HFFc6 (cell line): Measurements from ENCODE around the gene ACOT7. TPM values are rescaled to one million over a fixed set of nuclear protein-coding genes. Genes with fewer than 3 reads are reported as not detected.

Experiments
- DNase-seq: peaks from one replicate; pipeline ENCODE4 v3.0.0-alpha.2; 2018
- H3K27ac Mint-ChIP-seq: 2 replicates; pipeline ENCODE4 v1.8.0; 2020; ENCODE audit warnings: mild to moderate bottlenecking, mixed read lengths
- H3K27me3 Mint-ChIP-seq: 2 replicates; pipeline ENCODE4 v1.8.0; 2021; ENCODE audit warnings: mild to moderate bottlenecking, moderate library complexity, mixed read lengths; ENCODE audit not compliant: insufficient read depth
- H3K36me3 Mint-ChIP-seq: 2 replicates; pipeline ENCODE4 v1.8.0; 2021; ENCODE audit warnings: low read depth, mixed read lengths
- H3K4me1 Mint-ChIP-seq: 2 replicates; pipeline ENCODE4 v1.8.0; 2020; ENCODE audit warnings: low read depth, mixed read lengths
- H3K4me3 Mint-ChIP-seq: 2 replicates; pipeline ENCODE4 v1.8.0; 2020; ENCODE audit warnings: mild to moderate bottlenecking, moderate library complexity, mixed read lengths
- H3K9me3 Mint-ChIP-seq: 2 replicates; pipeline ENCODE4 v1.8.0; 2020; ENCODE audit warnings: mild to moderate bottlenecking, mixed read lengths
- total RNA-seq, 6 experiments: library from RNA; stranded (reverse); fragmentation: NEBNext Ultra II Directional; extraction: Animal tissue kit (Norgen Biotek cat#: 25700); gene quantifications; 2 replicates in 1 of 6; 3 replicates in 5 of 6; pipeline ENCODE4 v1.2.3, GENCODE V29; 2021
- TF ChIP-seq, protein P1 (sequence below): fragments of 200-600 bp; sonication (generic); IDR thresholded peaks from 2 replicates; pipeline ENCODE4 v1.5.0; 2021; ENCODE audit warnings: antibody characterized with exemption, mild to moderate bottlenecking

The ACOT7 gene
- total RNA-seq, 6 experiments from 2014 or later = 103 to 125 (median 111) TPM

DNA sequence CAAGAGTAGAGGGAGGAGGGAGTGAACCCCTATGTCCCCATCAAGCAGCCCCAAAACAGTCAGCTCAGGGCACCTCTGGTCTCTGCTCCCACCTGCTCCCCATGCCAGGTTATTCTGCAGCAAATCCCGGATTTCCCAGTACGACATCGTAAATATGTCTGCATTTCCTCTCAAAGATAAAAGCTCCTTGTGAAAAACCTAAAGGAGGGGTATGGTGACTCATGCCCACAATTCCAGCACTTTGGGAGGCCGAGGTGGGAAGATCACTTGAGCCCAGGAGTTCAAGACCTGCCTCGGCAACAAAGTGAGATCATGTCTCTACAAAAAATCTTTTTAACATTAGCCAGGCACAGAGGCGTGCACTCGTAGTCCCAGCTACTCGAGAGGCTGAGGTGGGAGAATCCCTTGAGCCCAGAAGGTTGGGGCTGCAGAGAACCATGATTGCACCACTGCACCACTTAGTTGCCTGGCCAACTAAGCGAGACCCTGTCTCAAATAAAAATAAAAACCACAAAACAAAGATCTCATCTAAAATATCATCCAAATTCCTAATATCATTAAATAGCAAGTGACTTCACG, 7.1 kb downstream of the ACOT7 start:
- peaks cover 21% of the 10 kb centered on the region for H3K4me1 Mint-ChIP-seq
- no peaks in the 10 kb centered on the region for H3K27me3 Mint-ChIP-seq
- H3K27ac Mint-ChIP-seq = peak overlapping the region; percentile 63
- H3K9me3 Mint-ChIP-seq = peaks cover 8% of the 10 kb centered on the region; the same call in 1 of the 2 replicates
- DNase-seq = no peak
- TF ChIP-seq, protein P1, sequence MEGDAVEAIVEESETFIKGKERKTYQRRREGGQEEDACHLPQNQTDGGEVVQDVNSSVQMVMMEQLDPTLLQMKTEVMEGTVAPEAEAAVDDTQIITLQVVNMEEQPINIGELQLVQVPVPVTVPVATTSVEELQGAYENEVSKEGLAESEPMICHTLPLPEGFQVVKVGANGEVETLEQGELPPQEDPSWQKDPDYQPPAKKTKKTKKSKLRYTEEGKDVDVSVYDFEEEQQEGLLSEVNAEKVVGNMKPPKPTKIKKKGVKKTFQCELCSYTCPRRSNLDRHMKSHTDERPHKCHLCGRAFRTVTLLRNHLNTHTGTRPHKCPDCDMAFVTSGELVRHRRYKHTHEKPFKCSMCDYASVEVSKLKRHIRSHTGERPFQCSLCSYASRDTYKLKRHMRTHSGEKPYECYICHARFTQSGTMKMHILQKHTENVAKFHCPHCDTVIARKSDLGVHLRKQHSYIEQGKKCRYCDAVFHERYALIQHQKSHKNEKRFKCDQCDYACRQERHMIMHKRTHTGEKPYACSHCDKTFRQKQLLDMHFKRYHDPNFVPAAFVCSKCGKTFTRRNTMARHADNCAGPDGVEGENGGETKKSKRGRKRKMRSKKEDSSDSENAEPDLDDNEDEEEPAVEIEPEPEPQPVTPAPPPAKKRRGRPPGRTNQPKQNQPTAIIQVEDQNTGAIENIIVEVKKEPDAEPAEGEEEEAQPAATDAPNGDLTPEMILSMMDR = no peak
- peaks cover 5% of the 10 kb centered on the region; the same call in 1 of the 2 replicates for H3K36me3 Mint-ChIP-seq
- H3K4me3 Mint-ChIP-seq = no peak overlapping the region

DNA sequence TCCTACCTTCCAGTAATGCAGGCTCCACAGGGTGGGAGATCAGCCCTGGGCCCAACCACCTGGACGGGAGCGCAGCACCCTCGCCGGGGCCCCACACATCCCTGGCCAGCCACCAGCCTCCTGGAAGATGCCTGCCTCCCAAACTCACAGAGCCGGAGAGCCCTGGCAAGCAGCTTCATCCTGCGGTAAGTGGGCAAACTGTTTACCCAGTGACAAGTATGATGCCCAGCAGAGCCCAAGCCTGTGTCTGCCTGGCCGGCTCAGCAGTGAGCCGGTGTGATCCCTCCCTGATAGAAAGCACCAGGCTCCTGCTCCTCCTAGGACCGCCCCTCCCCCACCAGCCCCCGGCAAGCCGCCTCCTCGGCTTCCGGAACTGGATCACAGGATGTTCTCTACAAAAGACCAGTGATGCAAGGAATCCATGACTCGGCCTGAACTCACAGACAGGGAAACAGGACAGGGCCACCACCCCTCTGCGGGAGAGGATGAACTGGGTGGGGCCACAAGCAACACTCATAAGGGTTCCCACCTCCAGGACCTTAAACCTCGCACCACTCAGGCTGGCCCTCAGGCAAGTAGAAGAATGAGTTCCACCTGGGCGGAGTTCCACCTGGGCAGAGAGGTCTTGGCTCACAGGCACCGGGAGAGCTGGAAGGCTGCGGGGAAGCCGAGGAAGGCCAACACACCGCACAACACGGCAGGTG, 7.9 kb downstream of the ACOT7 start:
- peaks cover 8% of the 10 kb centered on the region; the same call in 1 of the 2 replicates for H3K9me3 Mint-ChIP-seq
- H3K36me3 Mint-ChIP-seq = peaks cover 5% of the 10 kb centered on the region; the same call in 1 of the 2 replicates
- peaks cover 21% of the 10 kb centered on the region for H3K4me1 Mint-ChIP-seq
- no peaks in the 10 kb centered on the region for H3K27me3 Mint-ChIP-seq
- peak overlapping the region; percentile 43; the same call in 1 of the 2 replicates for H3K4me3 Mint-ChIP-seq
- TF ChIP-seq, protein P1 = no peak
- peak overlapping the region; percentile 74 for H3K27ac Mint-ChIP-seq
- DNase-seq = no peak

DNA sequence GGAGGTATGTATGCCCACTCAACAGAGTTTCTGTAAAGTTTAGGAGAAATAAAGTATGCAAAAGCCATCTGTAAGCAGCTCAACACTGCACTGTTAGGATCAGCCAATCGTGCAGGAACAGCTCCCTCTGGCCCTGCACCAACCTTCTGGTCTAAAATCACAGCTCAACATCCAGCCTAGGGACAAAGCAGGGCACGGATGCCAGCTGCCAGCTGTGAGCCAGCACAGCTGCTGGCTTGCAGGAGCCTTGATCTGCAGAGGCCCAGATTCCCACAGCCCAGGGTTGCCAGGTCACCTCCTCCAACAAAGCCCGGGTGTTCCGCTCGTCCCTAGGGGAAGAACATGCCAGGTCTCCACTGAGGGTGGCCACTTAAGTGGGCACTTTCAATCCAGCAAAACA, 8.6 kb downstream of the ACOT7 start:
- H3K4me1 Mint-ChIP-seq = peaks cover 21% of the 10 kb centered on the region
- TF ChIP-seq, protein P1 = no peak
- no peak overlapping the region for H3K27ac Mint-ChIP-seq
- H3K36me3 Mint-ChIP-seq = peaks cover 7% of the 10 kb centered on the region
- no peak for DNase-seq
- no peaks in the 10 kb centered on the region for H3K27me3 Mint-ChIP-seq
- H3K9me3 Mint-ChIP-seq = peaks cover 14% of the 10 kb centered on the region
- H3K4me3 Mint-ChIP-seq = no peak overlapping the region

DNA sequence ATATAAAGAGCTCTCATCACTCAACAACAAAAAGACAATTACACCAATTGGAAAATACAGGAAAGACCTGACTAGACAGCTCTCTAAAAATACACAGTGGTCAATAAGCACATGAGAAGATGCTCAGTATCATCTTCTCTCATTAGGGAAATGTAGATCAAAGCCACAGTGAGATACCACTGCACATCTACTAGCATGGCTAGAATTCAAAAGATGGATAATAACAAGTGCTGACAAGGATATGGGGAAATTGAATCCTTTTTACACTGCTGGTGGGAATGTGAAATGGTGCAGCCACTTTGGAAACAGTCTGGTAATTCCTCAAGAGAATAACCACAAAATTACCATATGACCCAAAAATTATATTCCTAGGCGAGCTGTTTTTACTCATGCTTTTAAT, 9.4 kb downstream of the ACOT7 start:
- Mint-ChIP-seq H3K27ac (no peak overlapping the region), H3K36me3 (peaks cover 10% of the 10 kb centered on the region), H3K9me3 (peaks cover 18% of the 10 kb centered on the region), H3K4me3 (no peak overlapping the region), H3K27me3 (no peaks in the 10 kb centered on the region), H3K4me1 (peaks cover 21% of the 10 kb centered on the region)
- TF ChIP-seq, protein P1 = no peak
- no peak for DNase-seq

DNA sequence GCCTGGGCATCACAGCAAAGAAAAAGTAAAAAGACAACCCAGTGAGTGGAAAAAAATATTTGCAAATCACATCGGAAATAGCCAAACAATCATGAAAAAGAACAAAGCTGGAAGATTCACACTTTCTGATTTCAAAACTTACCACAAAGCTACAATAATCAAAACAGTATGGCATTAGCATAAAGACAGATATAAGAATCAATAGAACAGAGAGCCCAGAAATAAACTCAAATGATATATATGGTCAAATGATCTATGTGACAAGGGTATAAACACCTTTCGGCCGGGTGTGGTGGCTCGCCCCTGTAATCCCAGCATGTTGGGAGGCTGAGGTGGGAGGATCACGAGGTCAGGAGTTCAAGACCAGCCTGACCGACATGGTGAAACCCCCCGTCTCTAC, 13.5 kb downstream of the ACOT7 start:
- peaks cover 10% of the 10 kb centered on the region for H3K36me3 Mint-ChIP-seq
- peaks cover 4% of the 10 kb centered on the region; the same call in 1 of the 2 replicates for H3K27me3 Mint-ChIP-seq
- DNase-seq = no peak
- H3K4me3 Mint-ChIP-seq = no peak overlapping the region
- no peaks in the 10 kb centered on the region for H3K4me1 Mint-ChIP-seq
- TF ChIP-seq, protein P1 = no peak
- peaks cover 18% of the 10 kb centered on the region for H3K9me3 Mint-ChIP-seq
- H3K27ac Mint-ChIP-seq = no peak overlapping the region
